Measurements from ENCODE around the gene FAM83D. TPM values are rescaled to one million over a fixed set of nuclear protein-coding genes. Genes with fewer than 3 reads are reported as not detected.

The FAM83D gene, protein sequence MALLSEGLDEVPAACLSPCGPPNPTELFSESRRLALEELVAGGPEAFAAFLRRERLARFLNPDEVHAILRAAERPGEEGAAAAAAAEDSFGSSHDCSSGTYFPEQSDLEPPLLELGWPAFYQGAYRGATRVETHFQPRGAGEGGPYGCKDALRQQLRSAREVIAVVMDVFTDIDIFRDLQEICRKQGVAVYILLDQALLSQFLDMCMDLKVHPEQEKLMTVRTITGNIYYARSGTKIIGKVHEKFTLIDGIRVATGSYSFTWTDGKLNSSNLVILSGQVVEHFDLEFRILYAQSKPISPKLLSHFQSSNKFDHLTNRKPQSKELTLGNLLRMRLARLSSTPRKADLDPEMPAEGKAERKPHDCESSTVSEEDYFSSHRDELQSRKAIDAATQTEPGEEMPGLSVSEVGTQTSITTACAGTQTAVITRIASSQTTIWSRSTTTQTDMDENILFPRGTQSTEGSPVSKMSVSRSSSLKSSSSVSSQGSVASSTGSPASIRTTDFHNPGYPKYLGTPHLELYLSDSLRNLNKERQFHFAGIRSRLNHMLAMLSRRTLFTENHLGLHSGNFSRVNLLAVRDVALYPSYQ
- 1 to 10 TPM; 1.1 to 2.7 (median 2.1) TPM for total RNA-seq
- 1.2 TPM for total RNA-seq (2013)

DNA sequence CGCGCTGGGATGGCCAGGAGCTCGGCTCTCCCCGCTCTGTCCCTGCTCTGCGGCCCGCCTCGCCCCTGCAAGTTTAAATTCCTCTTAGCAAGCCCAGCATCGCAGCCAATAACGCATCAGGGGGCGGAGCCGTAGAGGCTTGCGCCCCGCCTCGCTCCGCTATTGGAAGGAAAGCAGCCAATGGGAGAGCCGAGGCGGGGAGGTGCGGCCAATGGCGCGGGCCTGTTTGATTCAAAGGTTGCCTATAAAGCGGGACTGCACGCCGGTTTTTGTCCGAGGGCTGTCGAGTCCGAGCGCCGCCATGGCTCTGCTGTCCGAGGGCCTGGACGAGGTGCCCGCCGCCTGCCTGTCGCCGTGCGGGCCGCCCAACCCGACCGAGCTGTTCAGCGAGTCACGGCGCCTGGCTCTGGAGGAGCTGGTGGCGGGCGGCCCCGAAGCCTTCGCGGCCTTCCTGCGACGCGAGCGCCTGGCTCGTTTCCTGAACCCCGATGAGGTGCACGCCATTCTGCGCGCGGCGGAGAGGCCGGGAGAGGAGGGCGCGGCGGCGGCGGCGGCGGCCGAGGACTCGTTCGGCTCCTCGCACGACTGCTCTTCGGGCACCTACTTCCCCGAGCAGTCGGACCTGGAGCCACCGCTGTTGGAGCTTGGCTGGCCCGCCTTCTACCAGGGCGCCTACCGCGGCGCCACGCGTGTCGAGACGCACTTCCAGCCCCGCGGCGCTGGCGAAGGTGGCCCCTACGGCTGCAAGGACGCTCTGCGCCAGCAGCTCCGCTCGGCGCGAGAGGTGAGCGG, at the start of gene FAM83D:
Gene FAM83D, plus strand, starts transcription at position 276 of the 792 bp plus-strand sequence. Its CDS starts 26 bp downstream, at position 302.
- no peak within 1 kb of the TSS for H3K27ac ChIP-seq (ENCODE audit: low read length)
- H3K27me3 Mint-ChIP-seq (ENCODE audit: low read depth in 2 of 2), result no peaks in the 10 kb centered on the region
- H3K9me3 Mint-ChIP-seq, result no peaks in the 10 kb centered on the region
- peak within 1 kb of the TSS; percentile 86 for H3K4me3 Mint-ChIP-seq
- no peaks in the 10 kb centered on the region for H3K36me3 ChIP-seq (ENCODE audit: control insufficient read depth, insufficient read depth, low read length)
- DNase-seq (peak; percentile 91 to 96), ATAC-seq (peak; percentile 95 to 96 (median 95))
- under 1% methylated on average over 95 of the region's 95 CpGs for WGBS (ENCODE audit: insufficient coverage)
- TF ChIP-seq, protein P1, sequence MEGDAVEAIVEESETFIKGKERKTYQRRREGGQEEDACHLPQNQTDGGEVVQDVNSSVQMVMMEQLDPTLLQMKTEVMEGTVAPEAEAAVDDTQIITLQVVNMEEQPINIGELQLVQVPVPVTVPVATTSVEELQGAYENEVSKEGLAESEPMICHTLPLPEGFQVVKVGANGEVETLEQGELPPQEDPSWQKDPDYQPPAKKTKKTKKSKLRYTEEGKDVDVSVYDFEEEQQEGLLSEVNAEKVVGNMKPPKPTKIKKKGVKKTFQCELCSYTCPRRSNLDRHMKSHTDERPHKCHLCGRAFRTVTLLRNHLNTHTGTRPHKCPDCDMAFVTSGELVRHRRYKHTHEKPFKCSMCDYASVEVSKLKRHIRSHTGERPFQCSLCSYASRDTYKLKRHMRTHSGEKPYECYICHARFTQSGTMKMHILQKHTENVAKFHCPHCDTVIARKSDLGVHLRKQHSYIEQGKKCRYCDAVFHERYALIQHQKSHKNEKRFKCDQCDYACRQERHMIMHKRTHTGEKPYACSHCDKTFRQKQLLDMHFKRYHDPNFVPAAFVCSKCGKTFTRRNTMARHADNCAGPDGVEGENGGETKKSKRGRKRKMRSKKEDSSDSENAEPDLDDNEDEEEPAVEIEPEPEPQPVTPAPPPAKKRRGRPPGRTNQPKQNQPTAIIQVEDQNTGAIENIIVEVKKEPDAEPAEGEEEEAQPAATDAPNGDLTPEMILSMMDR (IDR thresholded peaks at IDR 0.05), result peak; percentile 4
- peaks cover 32% of the 10 kb centered on the region for H3K4me1 ChIP-seq (ENCODE audit: control insufficient read depth, insufficient read depth, low read length)
- peak within 1 kb of the TSS; percentile 10 to 58 for H3K27ac Mint-ChIP-seq
- H3K4me1 Mint-ChIP-seq, result peaks cover 13 to 18% of the 10 kb centered on the region in 2 donors
- H3K9me3 ChIP-seq (ENCODE audit: control insufficient read depth, insufficient read depth, low read length), result no peaks in the 10 kb centered on the region
- H3K27me3 ChIP-seq (ENCODE audit: control insufficient read depth, insufficient read depth, low read length), result no peaks in the 10 kb centered on the region
- no peaks in the 10 kb centered on the region for H3K36me3 Mint-ChIP-seq
- intact Hi-C loops (cut with micrococcal nuclease), result loop anchor here (1.0 kb wide), 1 partner anchor 36 kb away; the partner anchor contains the start of gene DHX35
- peak within 1 kb of the TSS; percentile 42 for H3K4me3 ChIP-seq (ENCODE audit: low read length)

DNA sequence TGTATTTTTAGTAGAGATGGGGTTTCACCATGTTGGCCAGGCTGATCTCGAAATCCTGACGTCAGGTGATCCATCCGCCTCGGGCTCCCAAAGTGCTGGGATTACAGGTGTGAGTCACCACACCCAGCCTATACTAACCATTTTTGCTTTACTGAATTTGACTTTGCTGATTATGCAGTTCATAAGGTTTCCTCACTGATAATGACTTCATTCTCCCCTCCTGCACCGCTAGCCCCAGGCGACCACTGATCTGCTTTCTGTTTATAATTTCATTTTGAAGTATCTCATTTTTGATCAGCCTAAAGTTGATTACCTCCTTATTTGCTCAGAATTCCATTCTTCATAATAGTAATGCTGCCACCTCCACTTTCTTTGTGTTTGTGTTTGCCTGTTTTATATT, 48.7 kb upstream of the FAM83D start:
- Mint-ChIP-seq H3K27ac (peak overlapping the region; percentile 99), H3K4me3 (peak overlapping the region; percentile 32), H3K27me3 (ENCODE audit: low read depth in 2 of 2) (no peaks in the 10 kb centered on the region), H3K9me3 (no peaks in the 10 kb centered on the region), H3K36me3 (no peaks in the 10 kb centered on the region), H3K4me1 (peaks cover 89 to 94% of the 10 kb centered on the region in 2 donors)
- Histone ChIP-seq H3K9me3 (ENCODE audit: control insufficient read depth, insufficient read depth, low read length) (no peaks in the 10 kb centered on the region), H3K4me3 (ENCODE audit: low read length) (no peak overlapping the region), H3K27me3 (ENCODE audit: control insufficient read depth, insufficient read depth, low read length) (no peaks in the 10 kb centered on the region), H3K36me3 (ENCODE audit: control insufficient read depth, insufficient read depth, low read length) (no peaks in the 10 kb centered on the region), H3K27ac (ENCODE audit: low read length) (no peak overlapping the region), H3K4me1 (ENCODE audit: control insufficient read depth, insufficient read depth, low read length) (peaks cover 83% of the 10 kb centered on the region)
- DNase-seq, result no peak
- no peak for ATAC-seq
- intact Hi-C loops (cut with micrococcal nuclease), result no loop called here
- TF ChIP-seq, protein P1 (IDR thresholded peaks at IDR 0.05), result no peak
- WGBS (ENCODE audit: insufficient coverage), result 84% methylated on average over 6 of the region's 6 CpGs

DNA sequence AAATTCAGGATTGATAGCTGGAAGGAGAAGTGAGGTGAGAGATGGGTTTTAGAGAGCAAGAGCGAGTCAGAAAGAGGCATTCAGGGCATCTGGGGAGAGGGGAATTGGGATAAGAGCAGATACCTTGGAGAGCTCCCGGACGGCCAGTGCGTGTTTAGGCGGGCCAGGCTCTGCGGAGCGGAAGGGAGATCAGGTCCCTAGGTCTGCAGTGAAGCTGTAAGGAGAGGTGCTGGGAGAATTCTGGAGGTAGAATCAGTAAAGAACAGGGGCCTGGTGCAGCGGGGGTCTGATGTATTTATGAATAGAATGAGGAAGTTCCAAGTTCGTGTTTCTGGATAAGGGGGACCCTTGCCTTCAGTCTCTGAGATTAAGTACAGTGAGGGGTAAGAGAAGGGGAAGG, 47.4 kb upstream of the FAM83D start:
- H3K9me3 Mint-ChIP-seq, result no peaks in the 10 kb centered on the region
- H3K4me3 ChIP-seq (ENCODE audit: low read length), result no peak overlapping the region
- no peaks in the 10 kb centered on the region for H3K36me3 Mint-ChIP-seq
- H3K9me3 ChIP-seq (ENCODE audit: control insufficient read depth, insufficient read depth, low read length), result no peaks in the 10 kb centered on the region
- intact Hi-C loops (cut with micrococcal nuclease), result no loop called here
- no peaks in the 10 kb centered on the region for H3K36me3 ChIP-seq (ENCODE audit: control insufficient read depth, insufficient read depth, low read length)
- peaks cover 86 to 94% of the 10 kb centered on the region in 2 donors for H3K4me1 Mint-ChIP-seq
- ATAC-seq (no peak), DNase-seq (no peak)
- H3K4me3 Mint-ChIP-seq, result no peak overlapping the region
- peaks cover 83% of the 10 kb centered on the region for H3K4me1 ChIP-seq (ENCODE audit: control insufficient read depth, insufficient read depth, low read length)
- no peak overlapping the region for H3K27ac ChIP-seq (ENCODE audit: low read length)
- H3K27ac Mint-ChIP-seq, result peak overlapping the region; percentile 59 to 99
- 81% methylated on average over 9 of the region's 9 CpGs for WGBS (ENCODE audit: insufficient coverage)
- no peaks in the 10 kb centered on the region for H3K27me3 Mint-ChIP-seq (ENCODE audit: low read depth in 2 of 2)
- TF ChIP-seq, protein P1 (IDR thresholded peaks at IDR 0.05), result no peak
- no peaks in the 10 kb centered on the region for H3K27me3 ChIP-seq (ENCODE audit: control insufficient read depth, insufficient read depth, low read length)
